GM18502 (cell line): ENCODE results near the gene MARK3.

Source experiments
- ATAC-seq: cut with Tn5 transposase; IDR thresholded peaks from one replicate; pipeline ENCODE4 v1.9.1; 2021; ENCODE audit warnings: mild to moderate bottlenecking; ENCODE audit not compliant: unreplicated experiment, poor library complexity

Gene MARK3

DNA sequence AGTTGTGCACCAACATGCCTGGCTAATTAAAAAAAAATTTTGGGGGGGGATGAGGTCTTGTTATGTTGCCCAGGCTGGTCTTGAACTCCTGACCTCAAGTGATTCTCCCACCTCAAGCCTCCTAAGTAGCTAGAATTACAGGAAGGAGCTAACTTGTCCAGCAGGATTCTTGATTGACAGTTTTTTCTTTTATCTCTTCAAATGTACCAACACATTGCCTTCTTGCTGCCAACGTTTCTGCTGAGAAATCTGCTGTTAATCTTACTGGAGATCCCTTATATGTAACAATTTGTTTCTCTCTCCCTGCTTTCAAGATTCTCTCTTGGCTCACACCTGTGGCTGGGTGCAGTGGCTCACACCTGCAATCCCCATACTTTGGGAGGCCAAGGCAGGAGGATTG, 22.4 kb upstream of the MARK3 start:
- no peak for ATAC-seq

DNA sequence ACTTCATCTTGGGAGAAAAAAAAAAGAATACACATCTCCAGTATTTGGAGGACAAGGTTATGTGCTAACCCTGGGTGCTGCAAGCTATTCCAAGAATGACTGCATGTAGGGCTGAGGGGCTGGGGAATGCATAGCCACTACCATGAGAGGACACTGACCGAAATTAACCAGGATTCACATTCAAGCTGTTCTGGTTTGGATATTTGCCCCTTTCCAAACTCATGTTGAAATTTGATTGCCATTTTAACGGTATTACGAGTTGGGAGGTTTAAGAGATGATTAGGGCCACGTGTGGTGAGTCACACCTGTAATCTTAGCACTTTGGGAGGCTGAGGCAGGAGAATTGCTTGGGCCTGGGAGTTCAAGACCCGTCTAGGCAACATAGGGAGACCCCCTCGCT, 18.5 kb upstream of the MARK3 start:
- no peak for ATAC-seq

DNA sequence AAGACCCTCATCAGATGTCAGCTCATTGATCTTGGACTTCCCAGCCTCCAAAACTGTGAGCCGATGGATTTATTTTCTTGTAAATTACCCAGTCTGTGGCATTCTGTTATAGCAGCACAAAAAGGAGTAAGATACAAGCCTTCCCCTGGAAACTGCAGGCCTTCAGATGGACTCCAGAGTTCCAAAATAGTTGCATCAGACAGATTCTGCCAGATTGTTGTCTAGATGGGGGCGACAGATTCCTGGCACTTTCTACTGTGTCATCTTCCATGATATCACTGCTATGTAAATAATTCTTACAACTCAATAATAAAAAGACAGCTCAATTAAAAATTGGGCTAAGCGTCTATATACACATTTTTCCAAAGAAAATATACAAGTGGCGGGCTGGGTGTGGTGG, 17.2 kb upstream of the MARK3 start:
- ATAC-seq: no peak

DNA sequence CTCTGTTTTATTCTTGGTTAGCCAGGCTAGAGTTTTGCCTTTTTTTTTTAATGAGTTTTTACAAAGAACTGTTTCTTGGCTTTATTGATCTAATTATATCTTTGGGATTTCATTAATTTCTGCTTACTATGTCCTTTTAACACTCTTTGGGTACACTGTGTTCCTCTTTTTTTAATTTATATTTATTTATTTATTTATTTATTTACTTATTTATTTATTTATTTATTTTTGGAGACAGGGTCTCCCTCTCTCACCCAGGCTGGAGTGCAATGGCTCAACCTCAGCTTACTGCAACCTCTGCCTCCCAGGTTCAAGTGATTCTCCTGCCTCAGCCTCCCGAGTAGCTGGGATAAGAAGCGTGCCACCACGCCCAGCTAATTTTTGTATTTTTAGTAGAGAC, 15.1 kb upstream of the MARK3 start:
- ATAC-seq: no peak

DNA sequence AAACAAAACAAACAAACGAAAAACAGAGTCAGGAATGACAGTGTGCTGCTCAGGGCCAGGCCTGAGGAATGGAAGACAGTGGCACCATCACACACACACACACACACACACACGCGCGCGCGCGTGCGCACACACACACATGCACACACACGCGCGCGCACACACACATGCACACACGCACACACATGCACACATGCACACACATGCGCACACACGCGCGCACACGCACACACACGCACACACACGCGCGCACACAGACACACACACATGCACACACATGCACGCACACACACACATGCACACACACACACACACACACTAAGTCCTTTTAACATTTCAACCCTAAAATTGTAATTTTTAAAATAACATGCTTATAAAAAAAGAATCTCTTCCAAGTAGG, 13.2 kb upstream of the MARK3 start:
- no peak for ATAC-seq

DNA sequence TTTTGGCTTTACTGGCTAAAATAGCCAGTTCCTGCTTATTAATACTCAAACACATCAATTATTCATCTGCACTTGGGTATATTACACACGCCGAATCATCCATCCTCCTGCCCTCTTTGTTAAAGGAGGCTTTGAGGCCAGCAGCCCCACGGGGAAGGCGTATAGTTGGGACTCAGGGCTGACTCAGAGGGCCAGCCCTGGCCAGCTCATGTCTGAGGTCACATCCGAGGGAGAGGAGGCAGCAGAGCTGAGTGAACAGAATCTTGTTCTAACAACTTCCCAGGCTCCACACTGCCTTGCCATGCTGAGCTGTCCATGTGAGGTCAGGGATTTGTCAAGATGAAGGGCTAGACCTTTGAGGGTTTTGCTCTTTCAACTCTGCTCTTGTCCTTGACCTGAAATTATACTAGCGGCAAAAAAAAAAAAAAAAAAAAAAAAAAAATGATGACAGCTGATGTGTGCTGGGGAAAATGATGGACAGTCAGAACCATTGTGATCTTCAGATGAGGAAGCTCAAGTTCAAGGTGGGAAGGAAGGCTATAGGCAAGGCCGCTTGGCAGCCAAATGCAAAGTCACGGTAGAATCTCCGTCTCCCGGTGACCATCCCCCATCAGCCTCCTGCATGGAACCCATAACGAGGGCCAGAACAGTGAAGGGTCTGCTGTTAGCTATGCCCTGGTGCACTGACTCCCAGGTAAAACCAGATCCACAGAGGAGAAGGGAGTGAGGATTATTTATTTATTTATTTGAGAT, 12.5 kb upstream of the MARK3 start:
- no peak for ATAC-seq

DNA sequence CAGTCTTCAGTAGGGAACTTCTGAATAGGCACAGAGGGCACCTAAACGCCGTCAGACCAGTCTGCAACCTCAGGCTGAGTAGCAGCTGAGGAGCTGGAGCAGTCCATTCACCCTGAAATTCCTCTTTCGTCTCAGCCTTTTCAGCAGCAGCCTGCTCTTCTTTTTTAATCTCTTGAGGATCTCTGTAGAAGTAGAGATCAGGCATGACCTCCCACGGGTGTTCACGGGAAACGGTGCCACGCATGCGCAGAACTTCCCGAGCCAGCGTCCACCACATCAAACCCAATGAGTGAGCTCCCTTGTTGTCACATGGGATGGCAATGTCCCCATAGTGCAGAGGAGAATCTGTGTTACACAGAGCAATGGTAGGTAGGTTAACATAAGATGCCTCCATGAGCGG, 11.1 kb upstream of the MARK3 start:
- ATAC-seq: no peak

DNA sequence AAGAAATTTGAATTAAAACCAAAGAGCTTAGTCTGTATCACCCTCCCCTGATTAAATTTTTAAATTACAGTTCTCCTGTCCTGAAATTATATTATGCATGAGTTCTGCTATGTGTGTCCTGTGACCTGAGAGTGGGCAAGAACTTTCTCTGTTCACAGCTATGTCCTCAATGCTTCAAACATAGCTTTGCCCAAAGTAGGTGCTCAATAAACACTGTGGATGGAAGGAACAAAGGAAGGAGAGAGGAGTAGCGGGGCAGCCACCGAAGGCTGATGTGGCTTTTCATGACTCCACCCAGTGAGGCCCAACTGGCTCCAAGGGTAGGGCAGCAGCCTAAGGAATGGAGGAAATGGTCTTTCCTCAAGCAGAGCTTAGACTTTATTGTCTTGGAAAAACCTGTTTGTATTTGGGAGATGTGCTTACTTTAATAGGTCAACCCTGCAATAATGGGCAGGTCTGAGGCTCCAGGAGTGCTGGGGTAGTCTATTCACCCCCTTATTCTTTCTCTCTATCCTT, 7.6 kb upstream of the MARK3 start:
- ATAC-seq: no peak

DNA sequence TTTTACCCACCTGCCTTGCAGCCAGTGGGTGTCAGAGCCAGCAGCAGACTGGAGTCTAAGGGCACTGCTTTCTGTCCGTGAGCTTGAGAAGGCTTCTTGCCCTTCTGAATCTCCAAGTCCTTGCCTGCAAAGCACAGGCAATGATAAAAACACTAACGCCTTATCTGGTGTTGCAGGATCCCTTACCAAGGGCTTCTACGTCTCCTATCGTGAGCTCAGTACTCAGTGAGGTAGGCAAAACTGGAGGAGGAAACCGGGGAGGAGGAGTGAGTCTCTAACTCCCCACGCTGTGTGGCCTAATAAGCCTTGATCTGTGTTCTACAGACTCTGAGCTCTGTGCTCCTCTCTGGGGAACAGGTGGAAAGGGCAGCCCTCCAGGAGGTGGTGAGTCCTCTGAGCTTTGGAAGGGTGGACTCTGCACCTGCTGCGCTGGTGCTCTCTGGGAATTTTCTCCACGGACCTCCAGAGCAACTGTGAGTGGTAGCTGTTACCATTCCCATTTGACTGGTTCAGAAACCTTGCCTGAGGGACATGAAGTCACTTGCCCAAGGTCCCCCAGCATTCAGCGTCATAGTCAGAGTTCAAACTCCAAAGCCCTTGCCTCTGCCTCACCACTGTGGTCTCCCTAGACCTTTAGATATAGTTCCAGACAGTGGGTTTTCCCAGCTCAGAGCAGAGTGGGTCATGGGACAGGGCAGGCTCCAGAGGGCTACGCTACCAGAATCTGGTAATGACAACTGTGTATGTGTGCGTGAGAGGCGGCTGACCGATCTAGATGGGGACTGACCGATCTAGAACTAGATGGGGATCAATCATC, 7.0 kb upstream of the MARK3 start:
- no peak for ATAC-seq

DNA sequence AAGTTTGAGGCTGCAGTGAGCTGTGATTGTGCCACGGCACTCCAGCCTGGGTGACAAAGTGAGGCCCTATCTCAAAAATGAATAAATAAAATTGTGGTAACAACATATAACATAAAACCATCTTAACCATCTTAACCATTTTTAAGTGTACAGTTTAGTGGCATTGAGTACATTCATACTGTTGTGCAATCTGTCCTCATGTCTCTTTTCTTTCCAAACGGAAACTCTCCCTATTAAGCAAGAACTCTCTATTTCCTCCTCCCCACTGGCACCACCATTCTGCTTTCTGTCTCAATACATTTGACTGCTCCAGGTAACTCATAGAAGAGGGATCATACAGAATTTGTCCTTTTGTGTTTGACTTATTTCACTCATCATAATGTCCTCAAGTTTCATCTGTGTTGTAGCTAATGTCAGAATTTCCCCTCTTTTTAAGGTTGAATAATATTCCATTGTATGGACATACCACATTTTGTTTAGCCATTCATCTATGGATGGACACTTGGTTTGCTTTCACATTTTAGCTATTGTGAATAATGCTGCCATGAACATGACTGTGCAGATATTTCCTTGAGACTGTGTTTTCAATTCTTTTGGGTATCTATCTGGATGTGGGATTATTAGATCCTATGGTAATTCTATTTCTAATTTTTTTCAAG, 4.4 kb upstream of the MARK3 start:
- ATAC-seq: no peak

DNA sequence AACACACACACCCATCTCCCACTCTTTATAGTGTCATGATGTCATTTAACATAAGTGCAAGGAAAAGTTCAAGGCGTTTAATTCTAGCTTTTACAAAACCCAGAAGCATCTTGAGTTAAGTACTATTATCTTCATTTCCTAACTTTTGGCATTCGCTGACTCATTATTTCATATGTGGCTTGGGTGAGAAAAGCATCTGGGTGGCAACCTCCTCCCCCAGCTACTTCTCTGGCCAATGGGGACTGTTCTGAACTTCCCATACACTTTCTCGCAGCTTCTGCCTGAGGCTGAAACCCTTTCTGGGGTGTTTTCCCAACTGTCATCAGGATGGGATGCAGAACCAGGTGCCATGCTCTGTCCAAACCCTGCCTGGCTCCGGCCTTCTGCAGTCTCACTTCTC, 2.8 kb upstream of the MARK3 start:
- no peak for ATAC-seq

DNA sequence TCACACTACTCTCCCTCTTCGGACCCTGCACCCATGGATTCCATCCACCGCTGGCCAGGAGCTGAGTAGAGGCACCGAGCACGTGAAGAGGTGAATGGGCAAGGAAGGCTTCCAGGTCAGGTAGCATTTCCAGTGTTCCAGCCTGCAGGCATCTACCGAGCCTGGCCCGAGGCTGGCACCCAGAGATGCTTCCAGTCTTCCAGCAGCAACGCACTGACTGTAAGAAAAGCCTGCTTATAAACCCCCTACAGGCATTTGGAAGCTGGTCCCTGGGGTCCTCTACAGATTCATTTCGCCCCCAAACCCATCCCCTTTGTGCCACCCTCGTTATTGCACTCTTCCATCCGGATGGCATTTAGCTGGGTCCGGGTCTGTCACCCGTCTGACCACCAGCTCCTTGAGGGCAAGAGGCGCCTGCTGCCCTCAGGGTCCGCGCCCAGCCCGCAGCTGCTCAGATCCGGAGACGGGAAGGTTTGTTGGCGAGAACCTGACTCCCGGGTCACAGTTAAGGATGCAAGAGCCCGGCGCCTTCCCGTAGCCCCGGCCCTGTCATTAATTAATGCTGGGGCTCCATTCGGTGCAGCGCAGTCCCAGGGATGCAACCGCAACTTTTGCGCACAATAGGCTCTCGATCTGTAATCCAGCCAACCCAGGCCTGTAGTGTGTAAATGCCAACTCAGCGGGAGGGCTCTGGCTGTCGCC, 614 bp upstream of the MARK3 start:
- peak; percentile 22 for ATAC-seq

DNA sequence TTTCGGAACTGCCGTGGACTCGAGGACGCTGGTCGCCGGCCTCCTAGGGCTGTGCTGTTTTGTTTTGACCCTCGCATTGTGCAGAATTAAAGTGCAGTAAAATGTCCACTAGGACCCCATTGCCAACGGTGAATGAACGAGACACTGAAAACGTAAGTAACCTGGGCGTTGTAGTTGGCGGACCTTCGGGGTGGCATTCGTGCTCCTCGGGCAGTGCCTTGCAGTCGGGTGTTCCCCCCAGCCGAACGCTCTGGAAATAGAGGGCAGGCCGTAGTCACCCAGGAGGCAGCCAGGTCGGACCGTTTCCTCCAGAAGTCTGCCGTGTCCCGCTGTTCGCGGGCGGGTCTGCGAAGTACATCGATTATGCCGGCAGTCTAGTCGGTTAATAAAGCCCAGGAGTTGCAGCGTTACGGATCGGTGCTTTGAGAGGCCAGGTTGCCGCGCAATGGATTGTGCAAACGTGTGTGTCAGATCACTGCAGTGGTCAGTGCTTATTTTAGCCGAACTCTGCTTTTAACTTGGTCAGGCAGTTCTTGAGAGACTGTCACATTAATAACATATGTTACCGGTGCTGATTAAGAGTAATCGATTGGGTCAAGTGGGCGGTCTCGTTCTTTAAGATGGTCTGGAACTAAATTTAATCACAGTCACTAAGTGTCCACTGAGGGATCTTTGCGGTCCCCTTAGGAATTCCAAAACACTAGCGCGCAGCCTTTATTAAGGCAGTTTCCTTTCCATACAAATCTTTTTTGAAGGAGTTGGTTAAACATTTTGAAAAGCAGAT, 906 bp downstream of the MARK3 start:
- no peak for ATAC-seq

DNA sequence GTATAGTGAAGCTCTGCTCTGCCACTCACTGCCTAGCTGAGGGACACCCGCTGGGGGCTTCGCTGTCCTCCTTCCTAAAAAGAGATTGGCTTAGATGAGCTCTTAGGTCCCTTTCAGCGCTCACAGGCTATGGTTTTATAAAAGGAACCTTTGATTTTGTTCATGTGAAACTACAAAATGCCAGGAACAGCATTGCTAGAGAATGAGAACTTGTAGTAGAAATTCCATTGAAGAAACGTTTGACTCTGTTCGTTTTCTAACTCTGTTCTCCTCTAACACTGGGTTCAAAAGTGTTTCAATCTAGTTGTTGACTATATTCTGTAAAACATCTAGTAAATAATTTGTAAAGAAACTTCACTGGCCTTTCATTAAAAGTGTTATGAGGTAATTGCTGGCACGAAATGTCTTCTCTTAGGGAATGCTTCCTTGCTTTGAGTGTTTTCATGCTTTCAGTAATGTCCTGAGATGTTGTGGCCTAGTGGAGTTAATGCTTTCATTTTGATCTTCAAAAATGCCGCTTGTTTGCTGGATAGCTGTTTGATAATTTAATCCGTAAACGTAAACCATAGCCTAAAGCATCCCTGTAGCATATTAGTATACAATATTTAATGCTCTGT, 1.6 kb downstream of the MARK3 start:
- no peak for ATAC-seq

DNA sequence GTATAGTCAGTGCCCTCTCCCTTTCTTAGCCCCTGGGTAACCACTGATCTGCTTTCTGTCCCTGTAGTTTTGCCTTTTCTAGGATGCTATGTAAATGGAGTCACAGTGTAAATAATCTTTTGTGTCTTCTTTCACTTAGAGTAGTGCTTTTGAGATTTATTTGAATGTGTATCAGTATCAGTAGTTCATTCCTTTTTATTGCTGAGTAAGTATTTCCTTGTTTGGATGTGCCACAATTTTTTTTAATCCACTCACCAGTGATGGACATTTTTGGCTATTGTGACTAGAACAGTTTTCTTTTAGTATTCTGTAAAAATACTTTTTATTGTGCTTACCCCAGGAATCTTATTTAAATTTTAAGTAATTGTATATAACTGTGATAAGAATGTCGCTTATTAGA, 3.4 kb downstream of the MARK3 start:
- no peak for ATAC-seq

DNA sequence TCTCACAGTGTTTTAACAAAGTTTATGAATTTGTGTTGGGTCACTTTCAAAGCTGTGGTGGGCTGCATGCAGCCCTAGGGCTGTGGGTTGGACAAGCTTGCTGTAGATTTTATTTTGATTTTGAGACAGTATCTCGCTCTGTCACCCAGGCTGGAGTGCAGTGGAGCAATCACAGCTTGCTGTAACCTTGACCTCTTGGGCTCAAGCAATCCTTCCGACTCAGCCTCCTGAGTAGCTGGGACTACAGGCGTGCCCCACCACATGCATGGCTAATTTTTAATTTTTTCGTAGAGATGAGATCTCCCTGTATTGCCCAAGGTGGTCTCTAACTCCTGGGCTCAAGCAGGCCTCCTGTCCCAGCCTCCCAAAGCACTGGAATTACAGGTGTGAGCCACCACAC, 5.4 kb downstream of the MARK3 start:
- no peak for ATAC-seq

DNA sequence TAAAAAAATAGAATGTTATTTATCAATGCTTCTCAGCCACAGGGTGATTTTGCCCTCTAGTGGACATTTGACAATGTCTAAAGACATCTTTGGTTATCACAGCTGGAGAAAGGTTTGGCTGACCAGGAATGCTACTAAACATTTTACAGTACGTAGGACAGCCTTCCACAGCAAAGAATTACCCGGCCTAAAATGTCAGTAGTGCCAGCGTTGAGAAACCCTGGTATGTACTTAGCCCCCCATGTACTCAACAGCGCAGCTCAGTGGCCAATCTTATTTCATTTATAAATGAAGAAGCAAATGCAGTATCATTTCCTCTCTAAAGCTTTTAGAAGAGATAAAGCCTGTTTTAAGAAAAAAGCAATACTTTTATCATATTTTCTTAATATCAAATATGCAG, 5.8 kb downstream of the MARK3 start:
- ATAC-seq: no peak

DNA sequence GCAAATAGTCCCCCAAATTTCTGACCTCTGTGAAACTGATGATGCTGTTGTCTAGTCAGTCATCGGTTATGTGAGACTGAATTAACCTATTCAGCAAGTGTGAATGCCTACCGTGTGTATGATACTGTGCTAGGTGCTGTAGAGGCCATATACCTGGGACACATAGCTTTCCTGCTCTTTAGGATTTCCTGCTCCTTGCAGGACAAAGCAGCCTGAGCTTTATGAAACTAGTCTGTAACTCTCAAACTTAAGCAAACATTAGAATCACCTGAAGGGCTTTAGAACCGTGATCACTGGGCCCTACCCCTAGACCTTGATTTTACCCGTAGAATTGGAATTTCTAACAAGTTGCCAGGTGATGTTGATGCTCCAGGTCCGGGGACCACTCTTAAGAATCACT, 6.9 kb downstream of the MARK3 start:
- no peak for ATAC-seq

DNA sequence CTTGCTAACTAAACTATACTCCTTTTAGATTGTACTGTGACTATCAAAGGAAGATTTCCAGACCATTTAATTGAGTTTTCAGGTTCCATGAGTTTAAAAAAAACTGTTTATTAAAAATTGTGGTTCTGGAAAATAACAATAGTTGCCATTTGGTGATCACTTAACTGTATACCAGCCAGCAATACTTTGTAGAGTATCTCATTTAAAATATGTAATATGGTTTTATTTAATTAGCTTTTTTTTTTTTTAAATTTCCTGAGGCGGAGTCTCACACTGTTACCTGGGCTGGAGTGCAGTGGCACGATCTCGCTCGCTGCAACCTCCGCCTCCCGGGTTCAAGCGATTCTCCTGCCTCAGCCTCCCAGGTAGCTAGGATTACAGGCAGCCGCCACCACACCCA, 7.4 kb downstream of the MARK3 start:
- ATAC-seq: no peak
